K562 (cell line): ENCODE data around the gene F2RL2. TPM values are rescaled to one million over a fixed set of nuclear protein-coding genes. Genes with fewer than 3 reads are reported as not detected.

Source experiments
- CSDE1 ChIP-seq, 2 experiments: fragments of 450-650 bp; IDR thresholded peaks; 2 replicates each; pipeline ENCODE4 v1.6.1; 2016; ENCODE audit warnings: mild to moderate bottlenecking in 1 of 2
- ID3 ChIP-seq, 2 experiments: fragments of 250-450 bp in 1 of 2; fragments of 450-650 bp in 1 of 2; sonication (Bioruptor Pico) in 1 of 2; IDR thresholded peaks; 2 replicates each; pipeline versions ENCODE4 v1.6.1 to v1.8.0; 2016 to 2021; ENCODE audit warnings: mild to moderate bottlenecking in 2 of 2, moderate library complexity in 2 of 2, missing compliant biosample characterization in 1 of 2, missing genetic modification characterization in 1 of 2
- IRF1 ChIP-seq: sonication (generic); formaldehyde crosslinking; IDR thresholded peaks from 2 replicates; pipeline ENCODE4 v1.8.0; 2022; ENCODE audit warnings: missing genetic modification reagents, mild to moderate bottlenecking, borderline replicate concordance
- NFATC3 ChIP-seq: fragments of 450-650 bp; IDR thresholded peaks from 2 replicates; pipeline ENCODE4 v1.6.1; 2017; ENCODE audit warnings: mild to moderate bottlenecking
- PATZ1 ChIP-seq: fragments of 250-450 bp; sonication (Bioruptor Pico); IDR thresholded peaks from 2 replicates; pipeline ENCODE4 v1.5.0; 2020; ENCODE audit warnings: mild to moderate bottlenecking, borderline replicate concordance
- PCBP1 ChIP-seq: fragments of 200-400 bp; formaldehyde crosslinking; IDR thresholded peaks from 2 replicates; pipeline ENCODE4 v1.6.1; 2018; ENCODE audit warnings: mild to moderate bottlenecking, low read depth, low read length; ENCODE audit not compliant: poor library complexity, severe bottlenecking
- TEAD4 ChIP-seq, 2 experiments: sonication (generic) in 1 of 2; formaldehyde crosslinking in 1 of 2; IDR thresholded peaks; 2 replicates each; pipeline versions ENCODE4 v1.6.1 to v1.8.0; 2012 to 2022; ENCODE audit warnings: borderline replicate concordance in 1 of 2, inconsistent platforms in 1 of 2, low read length in 1 of 2, mild to moderate bottlenecking in 1 of 2, missing genetic modification reagents in 1 of 2
- polyA plus RNA-seq, 8 experiments: library from polyadenylated mRNA; depleted of rRNA in 4 of 8; stranded (reverse) in 5 of 8; unstranded in 3 of 8; fragments of >200 nt; fragmentation: Nextera tagmentation in 2 of 8; fragmentation: Illumina TruSeq in 1 of 8; extraction: Ambion mirVana in 2 of 8; extraction: Trizol in 1 of 8; gene quantifications; 2 replicates each; pipeline versions ENCODE4 v1.2.1 to v1.2.3, GENCODE V29; 2011 to 2014; ENCODE audit warnings: inconsistent platforms in 1 of 8, missing spikeins in 1 of 8
- total RNA-seq, 7 experiments: library from RNA; depleted of rRNA in 6 of 7; stranded (reverse); fragments of >200 nt in 6 of 7; fragmentation: Illumina TruSeq in 2 of 7; extraction: Trizol in 2 of 7; gene quantifications; 2 replicates each; pipeline versions ENCODE4 v1.2.1 to v1.2.3, GENCODE V29; 2011 to 2021; ENCODE audit warnings: low replicate concordance in 1 of 7

Gene F2RL2
- total and polyA plus RNA-seq, 9 of the 15 experiments (the other 6 are each of a cell fraction or from before 2014, with no cell fraction given) = 0.03 to 0.12 (median 0.06) TPM; not detected in 3

GRCh38 chr5:76570153-76570552 is 53.0 kb downstream of the F2RL2 start (continued):
- TF ChIP-seq CSDE1 (IDR thresholded peaks at IDR 0.05) = no peak
- TF ChIP-seq IRF1 = no peak
- no peak for TF ChIP-seq ID3 (CRISPR knock-in tag; IDR thresholded peaks at IDR 0.05)
- no peak for TF ChIP-seq ID3 (tag; IDR thresholded peaks at IDR 0.05)
- TF ChIP-seq PATZ1 = no peak
- no peak for TF ChIP-seq PCBP1
- no peak for TF ChIP-seq NFATC3
- TF ChIP-seq TEAD4 (IDR thresholded peaks at IDR 0.05; ENCODE audit: low read length) = no peak
- TF ChIP-seq TEAD4 (CRISPR knock-in tag; IDR thresholded peaks at IDR 0.05; ENCODE audit: borderline replicate concordance) = no peak

Other genes with a start within 250 kb of the F2RL2 start
- 13.6 and 15.6 TPM in 2 replicates for gene IQGAP2, start 220.1 kb downstream of the F2RL2 start, total RNA-seq (2014; rRNA removed)
- 19.6 and 20.4 TPM in 2 replicates for gene IQGAP2, start 220.1 kb downstream of the F2RL2 start, total RNA-seq (2014; rRNA removed; fragmentation: Illumina TruSeq; extraction: Trizol)
- gene IQGAP2, start 220.1 kb downstream of the F2RL2 start, total RNA-seq (2015; rRNA removed; fragmentation: Illumina TruSeq; extraction: Trizol) = 19.4 and 20.6 TPM in 2 replicates
- 15.0 and 17.4 TPM in 2 replicates for gene IQGAP2, start 220.1 kb downstream of the F2RL2 start, total RNA-seq (2021)
- gene IQGAP2, start 220.1 kb downstream of the F2RL2 start, polyA plus RNA-seq (2011; rRNA removed) = 16.5 and 20.0 TPM in 2 replicates
- 16.0 and 23.2 TPM in 2 replicates for gene IQGAP2, start 220.1 kb downstream of the F2RL2 start, polyA plus RNA-seq (2014; fragmentation: Illumina TruSeq; extraction: Trizol)
- 1 to 10 TPM; 8.7 to 8.8 TPM for gene IQGAP2, start 220.1 kb downstream of the F2RL2 start, polyA plus RNA-seq (2014; fragmentation: Nextera tagmentation; extraction: Ambion mirVana)
- 9.8 and 13.5 TPM in 2 replicates for gene IQGAP2, start 220.1 kb downstream of the F2RL2 start, polyA plus RNA-seq (2014; rRNA removed)
- gene F2R, start 92.7 kb upstream of the F2RL2 start, total RNA-seq (2014; rRNA removed) = 11.2 and 13.7 TPM in 2 replicates
- gene F2R, start 92.7 kb upstream of the F2RL2 start, total RNA-seq (2014; rRNA removed; fragmentation: Illumina TruSeq; extraction: Trizol) = 15.1 and 15.2 TPM in 2 replicates
- 10.5 and 11.1 TPM in 2 replicates for gene F2R, start 92.7 kb upstream of the F2RL2 start, total RNA-seq (2015; rRNA removed; fragmentation: Illumina TruSeq; extraction: Trizol)
- gene F2R, start 92.7 kb upstream of the F2RL2 start, total RNA-seq (2021) = 14.7 and 15.3 TPM in 2 replicates
- gene F2R, start 92.7 kb upstream of the F2RL2 start, polyA plus RNA-seq (2011; rRNA removed) = 34.7 and 56.5 TPM in 2 replicates
- 19.1 and 19.8 TPM in 2 replicates for gene F2R, start 92.7 kb upstream of the F2RL2 start, polyA plus RNA-seq (2014; fragmentation: Illumina TruSeq; extraction: Trizol)
- 1 to 10 TPM; 4.0 to 4.9 TPM for gene F2R, start 92.7 kb upstream of the F2RL2 start, polyA plus RNA-seq (2014; fragmentation: Nextera tagmentation; extraction: Ambion mirVana)
- gene F2R, start 92.7 kb upstream of the F2RL2 start, polyA plus RNA-seq (2014; rRNA removed) = 17.1 and 18.5 TPM in 2 replicates
- 0.04 TPM in 1 of 2 replicates, not detected in the other for gene F2RL1, start 195.6 kb upstream of the F2RL2 start, total RNA-seq (2014; rRNA removed)
- 0.26 TPM in 1 of 2 replicates, not detected in the other for gene F2RL1, start 195.6 kb upstream of the F2RL2 start, total RNA-seq (2014; rRNA removed; fragmentation: Illumina TruSeq; extraction: Trizol)
- gene F2RL1, start 195.6 kb upstream of the F2RL2 start, total RNA-seq (2015; rRNA removed; fragmentation: Illumina TruSeq; extraction: Trizol) = not detected in 2 replicates
- gene F2RL1, start 195.6 kb upstream of the F2RL2 start, total RNA-seq (2021) = 0.22 and 0.27 TPM in 2 replicates
- 0.39 and 0.50 TPM in 2 replicates for gene F2RL1, start 195.6 kb upstream of the F2RL2 start, polyA plus RNA-seq (2011; rRNA removed)
- gene F2RL1, start 195.6 kb upstream of the F2RL2 start, polyA plus RNA-seq (2014; fragmentation: Illumina TruSeq; extraction: Trizol) = 0.03 and 0.04 TPM in 2 replicates
- not detected for gene F2RL1, start 195.6 kb upstream of the F2RL2 start, polyA plus RNA-seq (2014; fragmentation: Nextera tagmentation; extraction: Ambion mirVana)
- gene F2RL1, start 195.6 kb upstream of the F2RL2 start, polyA plus RNA-seq (2014; rRNA removed) = not detected in 2 replicates
- 0.41 TPM in 1 of 2 replicates, not detected in the other for gene S100Z, start 226.6 kb upstream of the F2RL2 start, total RNA-seq (2014; rRNA removed)
- 0.15 and 0.26 TPM in 2 replicates for gene S100Z, start 226.6 kb upstream of the F2RL2 start, total RNA-seq (2014; rRNA removed; fragmentation: Illumina TruSeq; extraction: Trizol)
- gene S100Z, start 226.6 kb upstream of the F2RL2 start, total RNA-seq (2015; rRNA removed; fragmentation: Illumina TruSeq; extraction: Trizol) = not detected in 2 replicates
- gene S100Z, start 226.6 kb upstream of the F2RL2 start, total RNA-seq (2021) = 0.36 TPM in 1 of 2 replicates, not detected in the other
- gene S100Z, start 226.6 kb upstream of the F2RL2 start, polyA plus RNA-seq (2011; rRNA removed) = 0.19 TPM in 1 of 2 replicates, not detected in the other
- 0.10 TPM in 1 of 2 replicates, not detected in the other for gene S100Z, start 226.6 kb upstream of the F2RL2 start, polyA plus RNA-seq (2014; fragmentation: Illumina TruSeq; extraction: Trizol)
- gene S100Z, start 226.6 kb upstream of the F2RL2 start, polyA plus RNA-seq (2014; fragmentation: Nextera tagmentation; extraction: Ambion mirVana) = under 1 TPM; 0.20 to 0.42 TPM
- not detected in 2 replicates for gene S100Z, start 226.6 kb upstream of the F2RL2 start, polyA plus RNA-seq (2014; rRNA removed)